Stomach (tissue), 4 donors: ENCODE results near the gene STMN1.

Experiments used
- EP300 ChIP-seq: sonication (generic); formaldehyde crosslinking; IDR thresholded peaks from one replicate; pipeline ENCODE4 v1.6.1; 2017; ENCODE audit warnings: antibody characterized with exemption
- POLR2A ChIP-seq, 4 donors: fragments of 450-650 bp; IDR thresholded peaks; one replicate each; pipeline ENCODE4 v1.6.1; 2016; ENCODE audit warnings: antibody characterized with exemption in 4 of 4, control low read depth in 2 of 4, mild to moderate bottlenecking in 1 of 4, moderate library complexity in 1 of 4
- POLR2AphosphoS5 ChIP-seq, 3 donors: sonication (generic); formaldehyde crosslinking; IDR thresholded peaks; one replicate each; pipeline ENCODE4 v1.6.1; 2016; ENCODE audit warnings: antibody characterized with exemption in 3 of 3
- TF ChIP-seq, protein P1 (sequence below), 7 experiments: fragments of 450-650 bp in 4 of 7; fragments of 200-600 bp in 3 of 7; sonication (generic) in 3 of 7; IDR thresholded peaks; one replicate each; pipeline ENCODE4 v1.5.1; 2016 to 2019; ENCODE audit warnings: antibody characterized with exemption in 7 of 7, control low read depth in 2 of 7, mild to moderate bottlenecking in 1 of 7

DNA sequence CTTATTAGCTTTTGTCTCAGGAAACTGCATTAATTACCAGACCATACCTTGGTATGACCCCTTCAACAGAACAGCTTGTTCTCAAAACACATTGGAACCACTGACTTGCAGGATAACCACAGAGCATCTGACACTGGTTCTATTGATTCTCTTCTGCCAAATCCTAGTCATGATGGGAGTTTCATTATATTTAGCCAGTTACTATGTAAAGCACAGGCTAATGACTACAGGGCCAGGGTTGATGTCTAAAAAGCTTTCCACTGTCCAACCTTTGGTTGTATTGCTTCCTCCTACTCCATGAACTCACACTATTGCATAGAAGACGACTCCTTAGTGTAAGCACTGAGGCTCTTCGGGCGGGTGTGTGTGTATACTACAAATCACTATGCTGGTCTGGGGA lies 3.8 kb downstream of the STMN1 start:
- TF ChIP-seq POLR2A (IDR thresholded peaks at IDR 0.05) (no peak), EP300 (no peak), POLR2AphosphoS5 (IDR thresholded peaks at IDR 0.05) (no peak)
- TF ChIP-seq, protein P1, sequence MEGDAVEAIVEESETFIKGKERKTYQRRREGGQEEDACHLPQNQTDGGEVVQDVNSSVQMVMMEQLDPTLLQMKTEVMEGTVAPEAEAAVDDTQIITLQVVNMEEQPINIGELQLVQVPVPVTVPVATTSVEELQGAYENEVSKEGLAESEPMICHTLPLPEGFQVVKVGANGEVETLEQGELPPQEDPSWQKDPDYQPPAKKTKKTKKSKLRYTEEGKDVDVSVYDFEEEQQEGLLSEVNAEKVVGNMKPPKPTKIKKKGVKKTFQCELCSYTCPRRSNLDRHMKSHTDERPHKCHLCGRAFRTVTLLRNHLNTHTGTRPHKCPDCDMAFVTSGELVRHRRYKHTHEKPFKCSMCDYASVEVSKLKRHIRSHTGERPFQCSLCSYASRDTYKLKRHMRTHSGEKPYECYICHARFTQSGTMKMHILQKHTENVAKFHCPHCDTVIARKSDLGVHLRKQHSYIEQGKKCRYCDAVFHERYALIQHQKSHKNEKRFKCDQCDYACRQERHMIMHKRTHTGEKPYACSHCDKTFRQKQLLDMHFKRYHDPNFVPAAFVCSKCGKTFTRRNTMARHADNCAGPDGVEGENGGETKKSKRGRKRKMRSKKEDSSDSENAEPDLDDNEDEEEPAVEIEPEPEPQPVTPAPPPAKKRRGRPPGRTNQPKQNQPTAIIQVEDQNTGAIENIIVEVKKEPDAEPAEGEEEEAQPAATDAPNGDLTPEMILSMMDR (IDR thresholded peaks at IDR 0.05) = no peak
